HG03175 (cell line): ENCODE measurements around the gene ANO1.

Source experiments
- ATAC-seq: cut with Tn5 transposase; IDR thresholded peaks from one replicate; pipeline ENCODE4 v1.9.1; 2021; ENCODE audit warnings: mild to moderate bottlenecking, moderate library complexity; ENCODE audit not compliant: unreplicated experiment

Gene ANO1

DNA sequence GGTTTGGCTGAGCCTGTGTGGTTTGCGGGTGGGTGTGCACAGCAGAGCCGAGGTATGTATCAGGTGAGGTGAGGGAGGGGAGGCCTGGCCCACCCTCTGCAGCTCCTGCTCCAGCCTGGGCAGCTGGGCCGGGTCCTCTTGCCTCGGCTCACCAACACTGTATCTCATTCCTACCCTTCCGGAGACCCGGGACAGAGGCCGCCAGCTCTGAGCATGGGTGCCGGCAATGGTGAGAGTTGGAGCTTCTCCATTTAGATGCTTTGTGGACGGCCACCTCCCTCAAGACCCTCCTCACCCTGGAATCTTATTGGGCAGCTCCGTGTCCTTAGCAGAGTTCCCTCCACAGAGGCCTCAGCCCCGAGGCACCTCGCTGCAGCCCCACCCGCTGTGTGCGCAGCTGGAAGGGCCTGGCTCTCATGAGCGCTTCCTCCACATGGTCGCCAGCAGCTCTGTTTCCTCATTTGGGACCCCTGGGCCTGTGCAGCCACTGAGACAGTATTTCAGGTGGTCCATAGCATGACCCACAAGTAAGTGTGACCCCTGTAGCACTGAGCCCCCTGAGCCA lies 55.7 kb downstream of the ANO1 start:
- ATAC-seq, result no peak

DNA sequence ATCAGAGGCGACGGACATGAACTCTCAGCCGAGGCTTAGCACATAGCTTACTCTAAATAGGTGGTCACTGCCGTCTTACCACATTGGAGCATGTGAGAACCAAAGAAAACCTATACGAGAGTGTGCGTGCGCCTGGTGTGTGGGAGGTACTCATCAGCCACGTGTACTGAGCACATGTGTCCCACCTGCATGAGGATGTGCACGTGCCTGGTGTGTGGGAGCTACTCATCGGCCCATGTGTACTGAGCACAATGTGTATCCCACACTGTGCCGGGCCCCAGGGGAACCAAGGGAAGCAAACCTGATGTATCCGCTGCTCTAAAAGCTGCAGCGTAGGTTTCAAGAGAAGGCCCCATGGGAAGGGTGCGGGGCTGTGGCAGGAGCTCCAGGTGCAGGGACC lies 56.4 kb downstream of the ANO1 start:
- no peak for ATAC-seq

DNA sequence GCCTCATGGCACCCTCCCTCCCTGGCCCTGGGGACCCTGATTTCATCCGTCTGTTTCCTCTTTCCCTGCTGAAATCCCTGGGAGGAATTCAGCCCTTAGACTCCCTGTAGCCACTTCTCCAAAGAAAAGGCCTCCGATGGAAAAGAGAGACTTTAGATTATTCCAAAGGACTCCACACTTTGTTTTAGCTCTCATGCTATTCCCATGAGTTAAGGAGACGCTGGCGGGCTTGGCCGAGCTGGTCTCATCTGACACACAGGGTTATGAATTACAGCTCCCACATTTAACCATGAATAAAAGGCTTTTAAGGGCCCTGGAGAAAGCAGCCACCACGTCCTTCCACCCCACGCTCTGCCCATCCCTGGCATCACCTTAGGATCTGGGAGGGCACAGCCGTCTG lies 57.0 kb downstream of the ANO1 start:
- no peak for ATAC-seq

DNA sequence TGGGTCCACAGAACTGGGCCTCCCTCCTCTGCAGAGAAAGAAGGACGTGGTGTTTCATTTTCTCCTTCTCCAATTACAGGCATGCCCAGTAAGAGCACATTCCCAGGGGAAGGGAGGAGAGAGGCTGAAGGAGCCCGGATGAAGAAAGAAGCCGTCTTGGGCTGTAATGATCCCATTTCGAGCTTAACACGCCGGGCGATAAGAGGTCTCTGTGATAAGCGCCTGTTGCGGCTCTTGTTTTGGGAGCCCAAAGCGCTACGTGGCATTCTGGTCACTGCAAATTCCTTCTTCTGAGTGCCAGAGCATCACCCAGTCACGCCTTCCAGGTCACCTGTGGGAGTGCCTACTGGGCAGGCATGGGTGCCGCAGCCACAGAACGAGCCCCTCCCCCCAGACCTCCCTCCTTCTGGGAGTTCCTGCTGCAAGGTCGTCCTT lies 57.5 kb downstream of the ANO1 start:
- ATAC-seq, result no peak

DNA sequence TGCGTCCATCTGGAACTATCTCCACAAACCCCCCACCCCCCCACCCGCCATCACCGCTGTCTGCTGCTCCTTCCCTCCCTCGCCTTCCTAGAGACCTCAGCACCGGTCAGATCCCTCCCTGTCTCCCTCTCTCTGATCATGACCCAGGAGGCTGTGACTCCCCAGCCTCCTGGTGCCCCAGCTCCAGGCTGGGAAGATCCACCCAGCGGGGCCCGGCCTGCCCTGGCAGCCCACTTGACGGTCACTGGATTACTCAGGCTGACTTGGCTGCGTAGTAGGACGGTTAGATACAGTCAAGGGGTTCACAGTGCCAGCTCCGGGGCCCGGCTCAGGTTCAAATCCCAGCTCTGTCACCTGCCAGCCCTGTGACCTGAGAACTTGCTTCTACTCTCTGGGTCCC lies 59.3 kb downstream of the ANO1 start:
- ATAC-seq, result no peak

DNA sequence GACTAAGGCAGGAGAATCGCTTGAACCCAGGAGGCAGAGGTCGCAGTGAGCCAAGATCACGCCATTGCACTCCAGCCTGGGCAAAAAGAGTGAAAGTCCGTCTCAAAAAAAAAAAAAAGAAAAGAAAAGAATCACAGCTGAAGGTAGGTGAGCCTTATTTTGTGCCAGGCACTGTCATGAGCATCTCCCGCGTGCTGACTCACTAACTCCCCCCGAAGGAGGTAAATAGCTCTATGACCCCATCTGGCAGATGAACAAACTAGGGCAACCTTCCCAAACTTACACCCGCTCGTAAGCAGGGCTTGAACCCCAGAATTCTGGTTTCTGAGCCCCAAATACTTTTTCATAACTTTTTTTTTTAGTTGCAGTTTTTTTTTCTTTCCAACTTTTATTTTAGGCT lies 60.3 kb downstream of the ANO1 start:
- ATAC-seq, result no peak

DNA sequence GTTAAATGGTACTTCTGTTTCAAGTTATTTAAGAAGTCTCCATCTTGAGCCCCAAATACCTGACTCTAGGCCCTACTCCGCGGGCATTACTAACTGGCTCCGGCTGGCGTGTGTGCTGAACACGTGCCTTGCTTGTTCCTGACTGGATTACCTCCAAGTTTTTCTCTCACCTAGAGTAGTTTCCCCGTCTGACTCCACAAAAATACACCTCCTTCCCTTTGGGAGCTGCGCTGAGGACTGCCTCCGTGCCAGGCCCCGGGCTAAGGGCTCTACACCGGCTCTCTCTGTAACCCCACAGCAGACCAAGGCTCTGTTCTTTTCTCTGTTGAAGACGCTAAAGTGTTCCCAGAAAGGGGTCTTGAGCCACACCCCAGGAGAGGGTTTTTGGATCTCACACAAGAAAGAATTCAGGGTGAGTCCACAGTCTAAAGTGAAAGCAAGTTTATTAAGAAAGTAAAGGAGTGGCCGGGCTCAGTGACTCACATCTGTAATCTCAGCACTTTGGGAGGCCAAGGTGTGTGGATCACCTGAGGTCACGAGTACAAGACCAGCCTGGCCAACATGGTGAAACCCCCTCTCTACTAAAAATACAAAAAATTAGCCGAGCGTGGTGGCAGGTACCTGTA lies 61.8 kb downstream of the ANO1 start:
- ATAC-seq, result no peak

DNA sequence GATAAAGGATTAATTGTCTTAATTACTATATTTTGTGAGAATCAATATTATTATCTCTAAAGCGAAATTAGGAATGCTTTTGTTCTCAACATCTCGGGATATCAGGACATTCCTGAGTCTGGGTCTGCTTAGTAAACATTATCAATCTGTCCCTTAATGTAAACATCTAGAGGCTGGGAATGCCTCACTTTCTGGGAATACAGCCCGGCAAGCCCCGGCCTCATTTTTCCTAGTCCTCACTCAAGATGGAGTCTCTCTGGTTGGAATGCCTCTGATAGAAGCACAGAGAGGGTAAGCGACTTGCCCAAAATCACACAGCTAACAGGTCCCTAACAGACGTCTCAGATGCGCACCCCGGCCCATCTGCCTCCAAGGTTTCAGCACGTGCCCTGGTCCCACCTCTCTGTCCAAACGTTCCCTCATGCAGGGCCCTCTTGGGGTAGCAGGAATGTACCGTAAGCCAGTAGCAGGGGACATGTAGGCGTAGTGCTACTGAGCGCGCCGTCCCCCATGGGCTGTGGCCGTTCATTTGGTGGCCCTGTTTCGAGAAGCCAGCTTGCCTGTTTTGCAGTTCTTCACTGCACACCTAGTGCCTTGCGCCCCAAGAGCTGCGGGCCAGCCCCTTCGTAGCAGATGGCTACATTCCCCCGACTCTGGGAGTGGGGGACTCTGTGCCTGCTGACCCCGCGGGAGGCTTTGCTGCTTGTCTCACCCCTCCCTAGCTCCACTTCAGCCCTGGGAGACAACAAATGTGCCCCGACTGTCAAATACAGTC lies 62.8 kb downstream of the ANO1 start:
- ATAC-seq, result no peak

DNA sequence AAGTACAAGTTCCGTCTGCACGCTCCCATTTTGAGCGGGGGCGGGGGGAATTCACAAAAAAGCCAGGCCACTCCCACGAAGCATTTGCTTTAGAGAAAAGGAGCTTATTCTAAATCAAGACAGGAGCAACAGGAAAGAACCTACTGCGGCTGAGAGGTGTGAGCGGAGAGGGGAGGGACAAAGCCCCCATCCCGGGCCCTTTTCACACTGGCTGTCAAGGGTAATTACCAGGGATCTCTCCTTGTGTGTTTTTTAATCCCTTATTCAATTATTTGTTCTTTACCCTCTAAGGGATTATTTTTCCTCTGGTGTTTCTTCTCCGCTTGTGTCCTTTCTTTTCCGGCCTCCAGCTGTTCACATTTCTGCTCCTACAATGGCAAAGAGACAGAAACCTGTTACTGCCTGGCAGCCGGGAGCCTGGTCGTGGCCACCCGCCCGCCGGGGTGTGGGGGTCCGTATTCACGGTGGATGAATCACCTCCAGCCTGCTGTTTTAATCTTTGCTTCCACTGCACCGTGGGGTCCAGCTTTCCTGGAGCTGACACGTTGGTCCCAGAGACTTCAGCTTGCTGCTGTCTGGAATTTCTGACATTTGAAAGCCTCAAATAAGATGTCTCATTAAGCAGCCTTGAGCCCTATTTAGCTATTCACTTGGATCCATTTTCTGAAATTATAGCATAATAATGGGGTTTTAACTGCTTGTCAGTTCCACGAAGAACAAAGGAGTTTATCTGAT lies 63.5 kb downstream of the ANO1 start:
- no peak for ATAC-seq

DNA sequence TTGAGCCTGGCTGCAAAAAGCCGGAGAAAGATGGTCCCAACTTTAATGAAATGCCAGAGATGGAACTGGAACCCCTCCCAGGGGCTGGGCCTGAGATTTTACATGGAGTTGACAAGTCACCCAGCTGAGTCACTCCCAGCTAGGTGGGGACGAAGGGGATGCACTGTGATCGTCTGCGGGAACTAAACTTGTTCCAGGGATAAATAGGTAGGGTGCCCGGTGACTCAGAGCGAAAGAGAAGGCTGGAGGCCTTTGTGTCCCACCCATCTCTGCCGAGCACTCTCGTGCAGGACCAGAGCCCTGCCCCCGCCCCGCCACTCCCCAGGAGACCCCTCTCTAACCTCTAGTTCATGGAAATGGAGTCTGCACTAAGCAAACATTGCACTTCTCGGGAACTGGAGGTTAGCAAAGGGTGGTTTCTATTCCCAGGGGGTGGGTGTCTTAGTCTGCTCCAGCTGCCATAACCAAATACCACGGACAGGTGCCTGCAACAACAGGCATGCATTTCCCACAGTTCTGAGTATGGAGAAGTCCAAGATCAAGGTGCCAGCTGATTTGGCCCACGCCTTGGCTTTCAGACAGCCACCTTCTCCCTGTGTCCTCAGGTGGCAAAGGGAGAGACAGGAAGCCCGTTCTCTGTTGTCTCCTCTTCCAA lies 64.2 kb downstream of the ANO1 start:
- ATAC-seq, result no peak

DNA sequence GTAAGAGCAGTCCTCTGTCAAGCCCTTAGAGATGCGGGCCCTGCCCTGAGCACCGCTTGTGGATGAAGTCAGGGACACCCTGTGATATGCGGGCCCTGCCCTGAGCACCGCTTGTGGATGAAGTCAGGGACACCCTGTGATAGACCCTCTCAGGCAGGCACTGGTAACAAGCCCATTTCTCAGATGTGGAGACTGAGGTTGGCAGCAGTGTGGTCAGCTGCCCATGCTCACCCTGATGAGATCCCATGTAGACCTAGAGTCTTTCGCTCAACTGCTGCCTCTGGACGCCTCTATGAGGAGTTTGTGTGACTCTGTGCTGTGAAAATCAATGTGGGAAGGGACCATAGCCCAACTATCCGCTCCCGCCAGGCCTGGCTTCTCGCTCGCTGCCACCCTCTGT lies 66.1 kb downstream of the ANO1 start:
- no peak for ATAC-seq

DNA sequence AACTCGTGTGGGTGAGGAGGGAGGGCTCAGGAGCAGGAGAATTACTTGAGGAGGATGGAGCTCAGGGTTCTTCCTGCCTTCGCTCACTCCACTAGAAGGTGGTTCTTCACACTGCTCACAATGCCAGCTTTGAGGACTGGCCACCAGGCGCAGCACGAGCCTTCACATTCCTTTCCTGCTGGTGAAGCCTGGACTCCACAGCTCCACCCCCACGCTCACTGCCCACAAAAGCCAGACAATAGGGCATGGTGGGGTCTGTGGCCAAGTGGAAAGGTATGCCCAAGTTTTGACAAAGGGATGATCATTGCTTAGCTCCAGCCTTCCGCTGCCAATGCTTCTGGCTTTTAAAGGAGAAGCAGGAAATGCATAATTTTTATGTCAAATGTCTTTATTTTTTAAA lies 67.0 kb downstream of the ANO1 start:
- ATAC-seq, result no peak

DNA sequence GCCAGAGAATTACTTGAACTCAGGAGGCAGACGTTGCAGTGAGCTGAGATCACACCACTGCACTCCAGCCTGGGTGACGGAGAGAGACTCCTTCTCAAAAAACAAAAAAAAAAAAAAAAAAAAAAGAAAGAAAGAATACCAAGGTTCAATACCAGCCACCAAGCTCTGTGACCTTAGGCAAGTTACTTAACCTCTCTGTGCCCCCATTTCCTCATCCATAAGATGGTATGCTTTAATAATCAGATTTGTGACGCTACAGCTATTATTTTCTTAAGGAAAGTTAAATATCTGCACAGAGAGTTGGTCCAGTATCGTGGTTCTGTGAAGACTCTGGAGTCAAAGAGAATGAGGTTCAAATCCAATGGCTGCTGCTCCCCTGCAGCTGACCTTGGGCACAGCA lies 67.7 kb downstream of the ANO1 start:
- no peak for ATAC-seq

DNA sequence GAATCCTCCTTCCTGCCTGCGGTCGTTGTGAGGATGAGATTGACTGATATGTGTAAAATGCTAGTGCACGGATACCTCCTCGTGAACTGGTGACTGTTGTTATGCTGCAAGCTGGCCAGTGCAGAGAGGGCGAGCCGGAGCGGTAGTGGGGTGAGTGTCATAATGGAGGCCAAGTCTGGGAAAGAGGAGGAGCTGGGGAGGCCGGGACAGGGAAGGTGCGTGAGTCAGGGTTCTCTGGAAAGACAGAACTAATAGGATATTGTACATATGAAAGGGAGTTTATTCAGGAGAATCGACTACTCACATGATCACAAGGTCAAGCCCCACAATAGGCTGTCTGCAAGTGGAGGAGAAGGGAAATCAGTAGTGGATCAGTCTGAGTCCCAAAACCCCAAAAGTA lies 68.2 kb downstream of the ANO1 start:
- ATAC-seq, result no peak

DNA sequence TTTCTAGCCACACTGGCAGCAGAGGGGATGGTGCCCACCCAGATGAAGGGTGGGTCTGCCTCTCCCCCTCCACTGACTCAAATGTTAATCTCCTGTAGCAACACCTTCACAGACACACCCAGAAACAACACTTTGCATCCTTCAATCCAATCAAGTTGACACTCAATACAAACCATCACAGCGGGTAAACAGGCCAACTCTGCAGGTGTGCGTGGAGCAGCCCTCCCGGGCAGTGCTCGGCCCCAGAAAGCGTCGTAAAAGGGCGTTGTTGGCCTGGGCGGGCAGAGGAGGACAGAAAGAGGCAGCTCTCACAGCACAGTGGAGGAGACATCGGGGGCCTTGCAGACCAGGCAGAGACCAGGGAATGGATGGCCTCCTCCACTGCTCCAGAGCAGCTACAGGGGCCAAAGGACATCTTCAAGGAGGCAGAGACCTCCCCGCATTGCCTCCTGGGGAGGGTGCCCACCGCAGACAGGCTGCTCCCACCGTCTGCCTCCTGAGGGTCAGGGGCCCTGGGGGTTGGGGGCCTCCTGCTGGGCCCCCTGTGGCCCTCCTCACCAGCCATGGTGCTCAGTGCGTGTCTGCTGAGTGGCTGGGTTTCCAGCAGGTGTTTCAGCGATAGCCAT lies 68.9 kb downstream of the ANO1 start:
- ATAC-seq, result no peak

DNA sequence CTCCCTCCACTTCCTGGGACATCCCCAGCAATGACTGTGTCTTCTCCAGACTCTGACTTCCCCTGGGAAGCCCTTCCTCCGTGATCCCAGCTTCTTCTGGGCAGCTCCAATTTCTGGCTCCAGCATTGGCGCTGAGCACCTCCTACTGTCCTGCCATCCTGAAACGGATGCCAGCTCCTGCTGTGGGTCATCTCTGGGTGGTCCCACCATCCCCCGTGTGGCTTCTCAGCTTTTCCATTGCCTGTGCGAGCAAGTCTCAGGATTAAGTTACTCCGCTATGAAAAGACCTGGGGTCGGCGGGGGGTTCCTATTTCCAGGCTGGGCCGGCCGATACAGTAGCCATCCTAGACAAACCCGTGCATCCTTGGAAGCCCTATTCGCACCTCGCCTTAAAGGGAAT lies 69.6 kb downstream of the ANO1 start:
- ATAC-seq, result no peak

DNA sequence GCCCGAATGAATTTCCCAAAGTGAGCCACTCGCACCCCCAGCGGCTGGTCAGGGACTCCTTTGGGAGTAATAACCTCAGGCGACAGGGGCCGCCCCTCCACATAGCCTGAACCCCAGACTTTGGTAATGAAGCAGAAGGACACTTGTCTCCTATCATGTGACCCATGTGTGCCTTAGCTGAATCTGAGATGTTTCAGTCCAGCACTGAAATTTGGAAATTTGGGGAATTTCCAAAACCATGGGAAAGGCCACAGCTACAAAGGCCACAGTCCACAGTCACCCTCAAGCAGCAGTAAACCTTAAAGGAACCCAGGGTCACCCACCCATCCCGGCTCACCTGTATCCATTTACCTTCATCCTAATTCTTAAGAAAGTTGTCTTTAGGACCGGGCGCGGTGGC lies 73.6 kb downstream of the ANO1 start:
- no peak for ATAC-seq

DNA sequence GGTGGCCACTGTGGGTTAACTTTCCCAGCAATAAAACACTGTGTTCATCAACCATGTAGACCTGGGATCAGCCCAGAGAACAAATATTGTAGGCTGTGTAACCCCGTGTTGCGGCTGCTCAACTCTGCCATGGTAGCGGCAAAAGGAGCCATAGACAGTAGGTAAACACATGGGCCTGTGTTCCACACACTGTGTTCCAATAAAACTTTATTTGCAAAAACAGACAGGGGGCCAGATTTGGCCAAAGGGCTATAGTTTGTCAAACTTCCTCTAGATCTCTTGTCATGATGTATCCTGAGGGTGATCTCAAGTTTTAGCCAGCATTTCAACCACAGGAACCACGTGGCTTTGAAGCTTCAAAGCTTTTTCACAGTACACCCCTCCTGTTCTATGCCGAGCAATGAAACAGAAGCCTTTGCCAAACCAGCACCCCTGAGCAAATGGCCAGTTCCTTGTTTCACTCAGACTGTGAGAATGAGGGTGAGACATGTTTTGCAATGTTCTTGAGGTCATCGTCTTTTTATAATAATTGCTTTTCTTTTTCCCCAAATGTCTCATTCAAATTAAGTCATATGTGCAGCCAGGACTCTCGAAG lies 75.1 kb downstream of the ANO1 start:
- no peak for ATAC-seq

DNA sequence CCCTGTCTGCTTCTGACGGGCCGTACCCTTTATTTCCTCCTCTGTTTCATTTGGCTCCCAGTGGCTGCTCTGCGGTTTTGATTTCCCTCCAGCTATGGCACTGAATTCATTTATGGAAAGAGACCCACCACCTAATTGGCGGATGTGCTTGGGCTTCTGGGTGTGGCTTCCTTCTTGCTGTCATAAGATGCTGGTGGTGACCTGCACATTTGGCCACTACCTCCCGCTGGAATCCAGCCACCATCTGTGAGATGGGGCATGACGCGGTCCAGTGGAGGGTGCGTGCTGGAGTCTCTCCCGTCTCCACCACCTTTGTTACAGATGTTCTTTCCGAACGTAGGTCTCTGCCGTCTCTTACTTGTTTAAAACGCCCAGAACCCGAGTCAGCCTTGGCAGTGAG lies 77.3 kb downstream of the ANO1 start:
- no peak for ATAC-seq

DNA sequence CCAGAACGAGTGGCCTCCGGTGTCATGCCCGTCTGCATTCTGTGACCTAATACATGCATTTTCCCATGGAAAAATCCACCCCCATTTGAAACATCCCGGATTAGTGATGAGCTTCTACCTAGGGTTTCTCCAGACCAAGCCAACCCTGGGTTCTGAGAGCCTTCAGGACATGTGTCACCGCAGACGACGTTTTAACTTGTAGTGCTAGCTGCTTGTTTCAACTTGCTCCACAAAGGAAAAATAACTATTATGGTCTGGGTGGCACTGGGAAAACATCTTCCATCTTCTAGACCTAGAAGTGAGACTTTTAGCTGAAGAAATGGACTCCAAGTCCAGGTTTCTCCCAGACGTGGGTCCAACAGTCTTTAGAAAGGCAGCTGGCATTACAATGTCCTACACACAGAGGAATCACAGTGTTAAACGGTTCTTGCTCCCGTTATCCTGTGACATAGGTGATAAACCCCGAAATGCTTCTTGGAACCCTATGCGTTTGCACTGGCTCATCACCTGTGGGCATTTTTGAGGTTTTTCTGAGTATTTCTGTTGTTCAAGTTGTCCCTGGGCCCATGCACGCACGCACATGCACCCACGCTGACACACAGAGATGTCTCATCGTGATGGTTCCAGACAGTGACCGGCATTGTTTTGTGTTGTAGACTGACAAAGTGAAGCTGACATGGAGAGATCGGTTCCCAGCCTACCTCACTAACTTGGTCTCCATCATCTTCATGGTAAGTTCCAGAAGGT lies 78.3 kb downstream of the ANO1 start:
- ATAC-seq, result no peak
